Neural cell (in vitro differentiated cells): ENCODE measurements around the gene OSTC.

Experiments
- CTCF ChIP-seq: fragments of 450-650 bp; IDR thresholded peaks from 2 replicates; pipeline ENCODE4 v1.5.1; 2014; ENCODE audit warnings: antibody characterized with exemption, mild to moderate bottlenecking, moderate library complexity; ENCODE audit not compliant: poor library complexity, severe bottlenecking
- EP300 ChIP-seq: fragments of 450-650 bp; conservative IDR thresholded peaks from 2 replicates; pipeline ENCODE4 v1.6.1; 2014; ENCODE audit warnings: antibody characterized with exemption, mild to moderate bottlenecking, moderate library complexity; ENCODE audit not compliant: poor library complexity, severe bottlenecking
- MXI1 ChIP-seq: fragments of 450-650 bp; conservative IDR thresholded peaks from 2 replicates; pipeline ENCODE4 v1.6.1; 2014; ENCODE audit warnings: antibody characterized with exemption, mild to moderate bottlenecking; ENCODE audit not compliant: poor library complexity, severe bottlenecking
- POLR2AphosphoS5 ChIP-seq: IDR thresholded peaks from 2 replicates; pipeline ENCODE4 v1.6.1; 2012
- RAD21 ChIP-seq: fragments of 450-650 bp; conservative IDR thresholded peaks from 2 replicates; pipeline ENCODE4 v1.6.1; 2014; ENCODE audit warnings: antibody characterized with exemption, mild to moderate bottlenecking, moderate library complexity
- REST ChIP-seq: IDR thresholded peaks from 2 replicates; pipeline ENCODE4 v1.6.1; 2012; ENCODE audit warnings: borderline replicate concordance
- TAF1 ChIP-seq: IDR thresholded peaks from 2 replicates; pipeline ENCODE4 v1.6.1; 2012; ENCODE audit warnings: low read depth

GRCh38 chr4:108626056-108626455 lies 24.3 kb upstream of the OSTC start:
- TF ChIP-seq REST, result no peak
- no peak for TF ChIP-seq CTCF
- no peak for TF ChIP-seq EP300
- no peak for TF ChIP-seq RAD21
- TF ChIP-seq TAF1, result no peak
- TF ChIP-seq POLR2AphosphoS5, result no peak
- TF ChIP-seq MXI1, result no peak
